ENCODE data around the gene LARP7.
A peak's percentile ranks its signal among the peaks of the same experiment; 100 is the strongest.
"Not testable (repeated sequence)": the region's sequence is repeated elsewhere in the genome, so short reads cannot be mapped to it uniquely, and the experiment has no call there.

The LARP7 gene

GRCh38 chr4:112649055-112649408 lies 12.1 kb downstream of the LARP7 start:
- DNase-seq = no peak

GRCh38 chr4:112650332-112650731 lies 13.4 kb downstream of the LARP7 start:
- DNase-seq = no peak

GRCh38 chr4:112651641-112652040 lies 14.7 kb downstream of the LARP7 start:
- no peak for DNase-seq

- DNase-seq = no peak
Observed at GRCh38 chr4:112652216-112652615, 15.3 kb downstream of the LARP7 start.

- no peak for DNase-seq
Observed at GRCh38 chr4:112655270-112655669, 18.3 kb downstream of the LARP7 start.

GRCh38 chr4:112656115-112656514 lies 19.2 kb downstream of the LARP7 start:
- DNase-seq = not testable (repeated sequence)

- no peak for DNase-seq
Observed at GRCh38 chr4:112664611-112665010, 27.7 kb downstream of the LARP7 start.

GRCh38 chr4:112668131-112668530 lies 31.2 kb downstream of the LARP7 start:
- DNase-seq = no peak

- peak in 1 of 58 donors; percentile 0 for DNase-seq
Observed at GRCh38 chr4:112673076-112673475, 36.1 kb downstream of the LARP7 start.

- no peak for DNase-seq
Observed at GRCh38 chr4:112673686-112674085, 36.7 kb downstream of the LARP7 start.

GRCh38 chr4:112674376-112674775 lies 37.4 kb downstream of the LARP7 start:
- DNase-seq = no peak

GRCh38 chr4:112677519-112678091 lies 40.7 kb downstream of the LARP7 start:
- no peak for DNase-seq

- DNase-seq = no peak
Observed at GRCh38 chr4:112680996-112681395, 44.1 kb downstream of the LARP7 start.

GRCh38 chr4:112693507-112693906 lies 56.6 kb downstream of the LARP7 start:
- DNase-seq = no peak

- DNase-seq = no peak
Observed at GRCh38 chr4:112700679-112701078, 63.7 kb downstream of the LARP7 start.

- no peak for DNase-seq
Observed at GRCh38 chr4:112702892-112703291, 65.9 kb downstream of the LARP7 start.

- no peak for DNase-seq
Observed at GRCh38 chr4:112704322-112704721, 67.4 kb downstream of the LARP7 start.

GRCh38 chr4:112704991-112705845 lies 68.3 kb downstream of the LARP7 start:
- peak in 51 of 58 donors; percentile 1 to 63 (median 25) for DNase-seq

- DNase-seq = peak in 47 of 58 donors; percentile 2 to 82 (median 28)
Observed at GRCh38 chr4:112705891-112706839, 69.2 kb downstream of the LARP7 start.

- no peak for DNase-seq
Observed at GRCh38 chr4:112706840-112707207, 69.9 kb downstream of the LARP7 start.

All from anterior cingulate cortex (tissue), 58 donors.